Epithelial cell of prostate (primary cell): ENCODE measurements around the gene HEXD.
A peak's percentile ranks its signal among the peaks of the same experiment; 100 is the strongest.

ENCODE experiments used
- DNase-seq: peaks from one replicate; pipeline ENCODE4 v3.0.0-alpha.2; 2011; ENCODE audit warnings: low read depth, low spot score
- H3K27ac ChIP-seq: fragments of 450-650 bp; 2 replicates; pipeline ENCODE4 v1.5.1; 2017; ENCODE audit warnings: mild to moderate bottlenecking

HEXD gene

DNA sequence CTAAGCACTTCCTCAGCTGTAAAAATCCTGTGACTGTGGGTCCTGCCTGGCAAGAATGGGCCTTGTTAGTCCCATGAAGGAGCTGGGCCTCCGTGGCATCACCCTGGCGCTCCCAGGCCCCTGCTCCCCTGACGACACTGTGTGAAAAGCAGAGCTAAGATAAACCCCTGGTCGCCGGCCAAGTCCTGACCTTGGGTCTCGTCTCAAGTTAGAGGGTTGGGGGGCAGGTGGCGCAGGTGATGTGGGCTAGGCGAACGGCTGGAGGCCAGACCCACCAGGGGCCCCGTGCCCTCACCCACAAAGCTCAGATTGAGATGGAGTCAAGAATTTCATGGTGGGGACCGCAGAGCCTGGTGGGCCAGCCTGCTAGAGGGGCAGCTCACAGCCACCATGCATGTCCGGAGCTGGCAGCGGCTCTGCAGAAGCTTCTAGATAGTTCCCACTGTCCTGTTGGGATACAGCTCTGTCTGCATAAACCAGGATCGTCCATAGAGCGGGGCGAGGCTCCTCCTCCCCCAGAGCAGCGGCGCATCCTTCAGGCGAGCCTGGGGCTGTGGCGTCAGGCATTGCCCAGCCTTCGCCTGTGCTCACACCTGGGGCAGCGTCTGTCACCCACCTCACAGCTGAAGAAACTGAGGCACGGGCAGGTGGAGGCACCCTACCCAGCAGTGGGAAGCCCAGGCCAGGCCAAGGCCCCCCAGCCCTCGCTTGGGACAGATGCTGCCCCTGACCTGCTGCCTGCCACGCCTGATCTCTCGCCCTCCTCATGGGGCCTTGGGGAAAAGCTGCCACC lies 20.4 kb downstream of the HEXD start:
- no peak overlapping the region for H3K27ac ChIP-seq
- DNase-seq, result no peak

DNA sequence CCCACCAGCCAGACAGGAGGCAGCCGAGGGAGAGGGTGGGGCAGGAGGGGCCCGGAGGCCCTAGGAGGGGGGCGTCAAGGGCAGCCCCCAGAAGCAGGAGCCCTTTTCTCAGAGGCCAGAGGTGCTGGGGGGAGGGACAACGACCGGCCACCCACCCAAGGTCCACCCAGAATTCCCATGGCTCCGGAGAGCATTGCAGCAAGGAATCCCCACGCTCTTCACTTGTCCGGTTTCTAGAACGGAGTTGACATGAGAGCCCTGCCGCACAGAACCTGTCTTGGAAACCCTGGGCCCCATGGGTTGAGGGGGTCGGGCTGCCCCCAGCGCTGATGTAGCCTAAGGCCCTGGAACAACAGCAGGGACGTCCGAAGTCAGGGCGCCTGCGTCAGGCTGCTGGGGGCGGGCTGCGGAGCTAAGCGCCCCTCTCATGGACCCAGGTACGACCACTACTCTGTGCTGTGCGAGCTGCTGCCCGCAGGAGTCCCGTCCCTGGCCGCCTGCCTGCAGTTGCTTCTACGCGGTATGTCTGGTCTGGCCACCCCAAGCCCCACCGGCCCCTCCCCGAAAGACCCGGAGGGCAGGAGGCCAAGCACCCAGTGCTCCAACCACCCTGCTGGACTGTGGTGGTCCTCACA lies 21.2 kb downstream of the HEXD start:
- no peak overlapping the region for H3K27ac ChIP-seq
- DNase-seq, result no peak

DNA sequence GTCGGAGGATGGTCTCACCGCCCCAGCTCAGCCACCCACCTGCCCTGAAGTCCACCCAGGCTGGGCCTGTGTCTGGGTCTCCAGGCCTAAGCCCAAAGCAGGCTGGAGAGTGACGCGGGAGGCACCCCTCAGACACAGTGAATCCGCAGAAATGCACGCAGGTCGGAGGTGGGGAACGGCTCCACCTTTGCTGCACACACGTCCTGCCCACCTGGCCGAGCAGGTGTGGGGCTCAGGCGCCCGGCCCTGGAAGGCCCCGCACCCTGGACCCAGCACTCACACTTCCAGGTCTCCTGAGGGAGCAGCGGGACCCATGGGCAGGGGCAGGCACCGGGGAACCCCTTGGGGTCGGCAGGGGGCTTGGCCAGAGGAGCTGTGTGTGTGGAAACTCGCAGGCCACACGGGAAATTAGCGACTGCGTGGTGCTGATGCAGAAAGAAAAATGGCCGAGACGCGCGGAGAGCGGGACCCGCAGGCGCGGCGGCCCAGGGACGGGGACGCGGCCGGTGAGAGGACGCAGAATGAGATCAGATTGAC lies 21.8 kb downstream of the HEXD start:
- no peak overlapping the region for H3K27ac ChIP-seq
- DNase-seq, result no peak

DNA sequence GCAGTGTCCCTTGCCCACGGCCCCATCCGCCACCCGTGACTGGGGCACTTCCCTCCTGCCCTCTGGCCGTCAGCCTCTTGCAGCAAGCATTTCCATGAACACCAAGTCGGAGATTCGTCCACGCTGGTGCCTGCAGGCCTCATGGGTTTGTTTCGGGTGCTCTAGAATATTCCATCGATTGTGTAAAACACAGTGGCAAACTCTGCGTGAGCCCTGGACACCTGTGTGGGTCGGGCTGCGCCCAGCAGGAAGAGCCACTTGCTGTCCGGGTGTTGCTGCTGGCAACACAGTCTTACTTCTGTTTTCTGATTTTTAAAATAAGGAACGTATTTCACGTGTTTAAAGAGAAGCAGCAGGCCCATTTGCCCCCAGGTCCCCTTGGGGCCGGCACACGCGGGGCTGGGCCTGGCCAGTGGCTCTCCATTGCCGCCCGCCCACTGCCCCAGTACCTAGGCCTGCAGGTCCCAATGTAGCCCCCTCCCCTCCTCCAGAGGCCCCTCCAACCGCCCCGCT lies 22.4 kb downstream of the HEXD start:
- DNase-seq, result no peak
- no peak overlapping the region for H3K27ac ChIP-seq

DNA sequence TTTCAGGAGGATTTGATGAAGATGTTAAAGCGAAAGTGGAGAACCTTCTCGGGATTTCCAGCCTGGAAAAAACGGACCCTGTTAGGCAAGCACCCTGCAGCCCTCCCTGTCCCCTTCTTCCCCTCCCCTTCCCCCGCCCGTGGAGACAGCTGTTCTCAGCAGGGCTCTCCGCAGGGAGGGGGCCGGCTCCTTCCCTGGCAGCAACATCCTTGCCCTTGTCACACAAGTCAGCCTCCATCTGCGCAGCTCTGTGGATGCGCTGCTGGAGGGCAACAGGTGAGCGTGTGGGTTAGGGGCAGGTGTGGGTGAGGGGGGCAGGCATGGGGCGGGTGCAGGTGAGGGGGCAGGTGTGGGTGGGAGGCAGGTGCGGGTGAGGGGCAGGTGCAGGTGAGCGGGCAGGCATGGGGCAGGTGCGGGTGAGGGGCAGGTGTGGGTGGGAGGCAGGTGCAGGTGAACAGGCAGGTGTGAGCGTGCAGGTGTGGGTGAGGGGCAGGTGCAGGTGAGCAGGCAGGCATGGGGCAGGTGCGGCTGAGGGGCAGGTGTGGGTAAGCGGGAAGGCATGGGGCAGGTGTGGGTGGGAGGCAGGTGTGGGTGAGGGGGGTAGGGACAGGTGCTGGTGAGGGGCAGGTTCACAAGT lies 23.0 kb downstream of the HEXD start:
- H3K27ac ChIP-seq, result no peak overlapping the region
- DNase-seq, result no peak

DNA sequence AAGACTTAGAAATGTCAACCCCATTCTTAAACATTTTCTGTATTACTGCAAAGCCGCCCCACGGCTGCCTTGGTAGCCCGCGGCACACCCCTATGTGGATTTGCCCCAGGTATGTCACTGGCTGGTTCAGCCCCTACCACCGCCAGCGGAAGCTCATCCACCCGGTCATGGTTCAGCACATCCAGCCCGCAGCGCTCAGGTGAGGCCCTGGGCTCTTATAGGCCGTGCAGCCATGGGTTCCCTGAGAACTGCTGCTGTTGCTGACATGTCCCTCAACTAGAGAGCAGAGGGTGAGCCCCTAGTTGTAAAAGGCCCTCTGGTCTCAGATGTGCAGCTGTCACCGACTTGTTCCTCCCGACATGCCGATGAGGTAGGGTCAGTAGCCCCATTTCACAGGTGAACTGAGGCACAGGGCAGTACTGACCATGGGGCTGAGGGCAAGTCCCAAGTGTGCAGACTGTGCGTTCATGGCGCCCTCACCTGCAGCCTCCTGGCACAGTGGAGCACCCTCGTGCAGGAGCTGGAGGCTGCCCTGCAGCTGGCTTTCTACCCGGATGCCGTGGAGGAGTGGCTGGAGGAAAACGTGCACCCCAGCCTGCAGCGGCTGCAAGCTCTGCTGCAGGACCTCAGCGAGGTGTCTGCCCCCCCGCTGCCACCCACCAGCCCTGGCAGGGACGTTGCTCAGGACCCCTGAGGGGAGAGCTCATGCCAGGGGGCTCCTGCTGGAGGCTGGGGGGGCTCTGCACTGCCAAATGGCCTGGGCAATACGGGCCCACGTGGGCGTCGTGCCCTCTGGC lies 23.7 kb downstream of the HEXD start:
- DNase-seq, result no peak
- H3K27ac ChIP-seq, result no peak overlapping the region

DNA sequence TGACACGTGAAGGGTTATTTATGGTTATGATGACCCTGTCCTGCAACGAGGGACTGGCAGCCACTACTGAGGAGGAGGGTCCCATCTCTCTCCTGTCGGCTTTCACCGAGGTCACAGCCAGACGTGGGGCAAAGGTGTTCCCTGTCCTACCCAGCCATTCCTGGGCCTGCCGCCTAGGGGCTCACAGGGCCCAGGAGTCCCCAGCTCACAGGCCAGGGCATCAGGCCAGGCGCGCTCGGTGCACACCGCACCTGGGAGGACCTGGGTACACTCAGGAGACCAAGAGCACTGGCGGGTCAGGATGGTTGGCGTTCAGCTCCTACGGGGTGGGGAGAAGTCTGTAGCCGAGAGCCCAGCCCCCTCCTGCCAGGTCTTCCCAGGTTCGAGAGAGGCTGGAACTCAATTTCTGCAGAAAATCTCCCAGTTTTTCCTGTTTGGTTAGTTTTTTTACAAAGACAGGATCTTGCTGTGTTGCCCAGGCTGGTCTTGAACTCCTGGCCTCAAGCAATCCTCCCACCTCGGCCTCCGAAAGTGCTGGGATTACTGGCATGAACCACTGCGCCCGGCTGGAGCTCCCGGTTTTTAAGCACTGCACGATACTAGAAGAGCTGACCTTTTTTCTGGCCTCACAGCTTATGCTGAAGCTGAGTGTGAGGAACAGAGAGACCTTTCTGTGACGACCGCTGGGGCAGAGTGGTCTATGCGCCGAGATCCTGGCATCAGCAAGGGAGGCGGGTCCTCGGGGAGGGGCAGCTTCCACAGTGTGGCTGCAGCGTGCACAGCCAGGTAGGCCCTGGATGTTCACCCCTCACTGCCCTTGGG lies 24.7 kb downstream of the HEXD start:
- no peak overlapping the region for H3K27ac ChIP-seq

DNA sequence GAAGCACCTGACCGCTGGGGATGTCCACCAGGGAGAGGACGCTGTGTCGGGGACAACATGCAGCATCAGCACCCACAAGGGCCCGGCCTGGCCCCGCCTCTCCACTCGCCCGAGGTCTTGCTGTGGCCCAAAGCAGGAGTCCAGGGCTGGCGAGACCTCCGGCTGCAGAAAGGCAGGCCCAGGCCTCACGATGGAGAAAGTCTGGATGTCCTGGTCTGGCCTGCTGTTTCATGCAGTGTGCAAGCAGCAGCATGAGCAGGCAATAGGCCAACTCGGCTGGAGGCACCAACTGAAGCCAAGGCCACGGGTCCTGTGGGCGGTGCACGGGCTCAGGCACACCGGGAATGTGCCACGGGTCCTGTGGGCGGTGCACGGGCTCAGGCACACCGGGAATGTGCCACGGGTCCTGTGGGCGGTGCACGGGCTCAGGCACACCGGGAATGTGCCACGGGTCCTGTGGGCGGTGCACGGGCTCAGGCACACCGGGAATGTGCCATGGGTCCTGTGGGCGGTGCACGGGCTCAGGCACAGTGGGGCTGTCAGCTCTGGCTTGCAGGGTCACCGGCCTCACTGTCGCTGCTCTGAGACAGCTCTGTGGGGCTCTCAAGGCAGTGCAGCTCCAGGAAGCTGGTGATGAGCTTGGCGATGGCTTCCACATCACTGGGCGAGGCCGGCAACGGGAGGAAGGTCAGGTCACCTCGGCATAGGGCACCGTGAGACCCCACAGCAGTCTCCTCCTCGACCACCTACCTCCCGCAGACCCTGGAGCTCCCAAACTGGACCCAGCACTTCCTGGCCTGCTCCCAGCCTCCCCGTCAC lies 25.5 kb downstream of the HEXD start:
- H3K27ac ChIP-seq, result no peak overlapping the region
- no peak for DNase-seq

More for the DNA sequence above, 24.7 kb downstream of the HEXD start:
- no peak for DNase-seq

DNA sequence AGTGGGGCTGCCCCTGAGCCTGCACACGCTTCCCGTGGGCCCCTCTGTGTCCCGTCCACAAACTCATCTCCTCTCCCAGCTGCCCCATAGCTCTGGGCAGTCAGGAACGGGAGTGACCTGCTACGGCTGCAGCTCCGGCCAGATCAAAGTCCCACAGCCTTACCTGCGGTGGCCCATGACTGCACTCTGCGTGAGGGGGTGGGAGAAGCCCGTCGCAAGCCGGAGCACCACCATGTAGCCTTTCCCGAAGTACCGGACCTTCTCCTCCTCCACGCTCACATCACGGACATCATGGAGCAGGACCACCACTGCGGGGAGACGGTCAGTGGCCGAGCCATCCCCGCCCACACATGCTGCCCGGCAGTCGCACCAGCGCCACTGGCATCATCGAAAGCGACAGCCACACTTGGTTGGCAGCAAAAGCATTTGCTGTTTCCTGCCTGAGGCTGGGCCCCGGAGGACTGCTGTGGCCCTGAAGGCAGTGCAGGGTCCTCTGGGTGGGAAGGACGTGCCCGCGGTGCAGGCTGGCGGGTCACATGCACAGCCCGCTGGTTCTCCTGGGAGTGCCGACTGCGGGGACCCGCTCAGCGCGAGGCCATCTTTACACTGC lies 26.2 kb downstream of the HEXD start:
- H3K27ac ChIP-seq, result no peak overlapping the region

DNA sequence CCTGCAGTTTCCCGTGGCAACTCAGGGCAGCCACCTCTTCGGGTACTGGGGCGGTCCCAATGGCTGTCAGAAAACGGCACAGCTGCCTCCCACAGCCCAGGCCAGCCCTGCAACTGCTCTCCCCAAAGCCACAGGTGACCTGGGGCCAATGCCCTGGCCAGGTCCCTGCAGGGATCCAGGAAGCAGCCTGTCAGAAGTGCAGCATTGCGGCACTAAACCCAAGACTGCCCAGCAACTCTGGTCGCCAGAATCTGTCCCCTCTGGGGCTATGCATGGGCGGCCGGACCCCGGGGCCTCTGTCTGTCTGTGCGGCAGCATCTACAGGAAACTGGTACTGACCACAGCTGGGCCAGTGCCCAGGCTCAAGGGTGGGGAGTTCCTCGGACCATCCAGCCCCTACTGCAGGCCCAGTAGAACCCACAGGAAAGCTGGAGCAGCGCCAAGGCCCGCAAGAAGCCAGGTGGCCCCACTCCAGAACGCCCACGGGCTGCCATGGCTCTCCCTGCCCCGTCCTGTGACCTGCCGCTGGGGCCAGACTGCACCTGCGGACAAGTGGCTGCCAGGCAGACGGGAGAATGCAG lies 26.9 kb downstream of the HEXD start:
- H3K27ac ChIP-seq, result no peak overlapping the region
- no peak for DNase-seq

More for the DNA sequence above, 26.2 kb downstream of the HEXD start:
- no peak for DNase-seq

DNA sequence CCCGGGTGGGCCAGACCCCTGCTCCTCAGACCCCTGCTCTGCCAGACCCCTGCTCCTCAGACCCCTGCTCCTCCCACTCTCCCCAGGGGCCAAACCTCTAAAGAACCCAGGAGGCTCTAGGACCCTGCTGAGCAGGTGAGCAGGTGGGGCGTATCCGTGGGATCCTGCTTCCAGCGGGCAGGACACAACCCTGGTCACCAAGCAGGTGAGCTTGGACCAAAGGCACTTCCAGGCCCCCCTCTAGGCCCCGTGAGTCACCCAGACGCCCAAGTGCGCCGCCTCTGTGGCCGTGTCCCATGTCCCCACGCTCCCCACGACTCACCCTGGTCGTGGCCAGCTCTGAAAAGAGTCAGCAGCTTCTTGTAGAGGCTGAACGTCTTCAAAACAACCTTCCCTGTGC lies 27.4 kb downstream of the HEXD start:
- no peak overlapping the region for H3K27ac ChIP-seq
- no peak for DNase-seq

DNA sequence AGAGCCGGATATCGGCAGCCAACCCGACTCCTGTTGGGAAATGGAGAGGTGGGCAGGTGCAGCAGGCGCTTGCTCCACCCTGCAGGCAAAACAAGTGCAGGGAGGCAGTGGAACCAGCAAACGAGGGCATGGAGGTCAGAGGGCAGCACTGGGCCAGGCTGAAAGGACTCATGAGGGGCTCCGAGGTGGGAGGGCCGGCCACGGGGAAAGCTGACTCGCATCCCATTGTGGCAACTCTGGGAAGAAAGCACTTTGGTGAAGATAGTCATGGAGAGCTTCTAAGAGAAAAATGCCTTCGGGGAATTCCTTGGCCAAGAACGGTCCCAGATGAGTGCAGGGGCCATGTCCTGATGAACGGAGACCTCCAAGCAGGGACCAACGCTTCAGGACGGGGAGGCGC lies 28.0 kb downstream of the HEXD start:
- no peak overlapping the region for H3K27ac ChIP-seq
- no peak for DNase-seq

DNA sequence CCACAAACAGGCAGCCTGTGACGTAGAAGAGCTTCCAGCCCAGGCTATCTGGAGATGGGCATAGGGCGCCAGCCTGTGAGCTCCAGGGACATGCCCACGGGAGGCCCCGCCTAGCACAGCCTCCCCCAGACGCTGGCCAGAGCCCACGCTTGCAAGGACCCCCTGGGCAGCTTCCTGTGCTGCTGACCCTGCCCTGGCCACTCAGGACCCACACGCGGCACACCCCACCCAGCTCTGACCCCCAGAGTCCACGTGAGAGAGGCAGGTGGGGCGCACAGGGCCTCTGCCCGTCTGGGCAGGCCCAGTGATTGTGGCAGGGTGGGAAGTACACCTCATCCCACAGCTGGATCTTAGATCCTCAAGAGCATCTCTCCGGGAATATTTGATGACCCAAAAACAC lies 28.5 kb downstream of the HEXD start:
- H3K27ac ChIP-seq, result no peak overlapping the region
- no peak for DNase-seq

DNA sequence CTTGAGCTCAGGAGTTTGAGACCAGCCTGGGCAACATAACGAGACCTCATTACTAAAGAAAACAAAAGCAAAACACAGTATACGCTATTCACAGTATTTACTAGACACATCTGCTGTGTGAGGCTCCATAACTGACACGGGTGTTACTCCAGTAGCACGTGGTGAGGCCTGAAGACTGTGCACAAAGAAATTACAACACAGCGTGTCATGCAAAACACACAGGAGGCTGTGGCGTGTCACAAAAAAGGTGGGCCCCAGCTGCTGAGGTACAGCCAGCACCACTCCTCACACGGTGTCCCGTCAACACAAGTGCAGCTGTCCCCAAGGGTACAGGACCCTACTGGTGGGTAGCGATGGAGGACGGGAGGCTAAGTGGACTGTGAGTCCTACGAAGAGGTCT lies 29.7 kb downstream of the HEXD start:
- no peak for DNase-seq
- H3K27ac ChIP-seq, result no peak overlapping the region

DNA sequence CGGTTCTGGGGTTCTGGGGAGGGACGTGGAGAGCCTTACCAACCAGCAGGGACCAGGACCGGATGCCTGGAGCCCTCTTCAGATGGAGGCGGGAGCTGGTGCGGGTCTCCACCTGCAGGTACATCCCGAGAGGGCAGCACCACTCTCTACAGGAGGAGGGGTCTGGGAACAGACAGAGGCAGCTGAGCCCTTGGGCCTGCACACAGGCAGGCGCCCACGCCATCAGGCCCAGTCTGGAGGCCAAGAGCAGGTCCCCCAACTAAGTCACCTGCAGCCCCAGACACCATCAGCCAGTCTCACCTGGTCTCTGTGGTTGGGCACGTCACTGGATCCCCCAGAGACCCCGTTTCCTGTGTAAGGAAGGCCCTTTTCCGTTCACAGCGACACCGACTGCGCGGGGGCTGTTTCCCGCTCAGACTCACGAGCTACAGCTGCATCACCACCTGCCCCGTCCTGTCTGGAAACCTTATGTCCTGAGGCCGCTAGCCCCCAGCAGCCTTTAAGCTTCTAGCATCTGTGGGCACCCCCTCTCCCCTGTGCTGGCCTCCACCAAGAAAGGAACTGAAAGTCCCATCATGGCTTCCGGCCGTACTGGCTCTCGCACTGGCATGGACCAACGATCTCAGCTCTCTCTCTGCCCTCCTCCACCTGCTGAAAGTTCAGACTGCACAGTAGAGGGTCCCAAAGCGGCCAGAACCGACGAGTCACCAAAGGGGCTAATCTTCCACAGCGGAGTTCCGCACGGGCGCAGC lies 31.2 kb downstream of the HEXD start:
- DNase-seq, result no peak
- no peak overlapping the region for H3K27ac ChIP-seq

DNA sequence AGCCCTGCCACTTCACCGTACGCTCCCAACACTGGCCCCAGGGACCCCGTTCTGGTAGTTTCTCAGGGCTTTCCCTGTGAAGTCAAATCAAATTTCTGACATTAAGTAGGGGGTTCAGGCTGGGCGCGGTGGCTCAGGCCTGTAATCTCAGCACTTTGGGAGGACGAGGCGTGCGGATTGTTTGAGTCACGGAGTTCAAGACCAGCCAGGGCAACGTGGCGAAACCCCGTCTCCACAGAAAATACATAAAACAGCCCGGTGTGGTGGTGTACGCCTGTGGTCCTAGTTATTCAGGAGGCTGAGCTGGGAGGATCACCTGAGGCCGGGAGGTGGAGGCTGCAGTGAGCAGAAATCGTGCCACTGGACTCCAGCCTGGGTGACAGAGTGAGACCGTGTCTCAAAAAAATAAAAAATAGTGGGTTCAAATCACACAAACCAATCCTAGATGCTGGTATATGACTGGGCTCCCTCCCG lies 31.8 kb downstream of the HEXD start:
- DNase-seq, result no peak

More for the DNA sequence above, 31.8 kb downstream of the HEXD start:
- H3K27ac ChIP-seq, result peak overlapping the region; percentile 54
